ENCODE data around the gene COL4A3.

DNA sequence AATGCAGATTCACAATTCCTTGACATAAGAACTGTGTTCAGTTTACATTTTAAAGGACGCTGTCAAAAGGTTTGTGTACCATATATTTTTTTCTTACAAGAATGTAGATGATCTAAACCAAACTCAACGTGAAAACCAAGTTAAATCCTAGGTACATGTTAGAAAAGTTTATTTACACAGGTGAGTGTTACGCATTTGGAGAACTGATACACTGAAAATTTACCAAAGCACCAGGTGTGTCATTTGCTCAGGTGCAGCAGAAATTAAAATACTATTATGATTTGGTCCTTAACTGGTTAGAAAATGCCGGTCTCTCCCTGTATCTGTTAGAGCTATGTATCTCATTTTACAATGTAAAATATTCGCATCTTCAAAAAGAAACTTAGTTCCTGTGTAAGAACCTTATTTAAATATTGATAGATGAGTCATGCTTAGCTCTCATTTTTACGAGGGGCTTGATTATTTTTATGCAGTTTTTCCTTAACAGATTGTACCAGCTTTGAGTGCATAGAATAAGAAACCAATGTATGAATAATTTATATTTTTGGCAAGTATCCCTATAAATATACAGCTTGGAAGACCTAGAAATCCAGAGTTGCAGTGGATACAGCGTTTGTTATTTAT is 185.7 kb downstream of the COL4A3 start:
- no peak for TF ChIP-seq POLR2A (IDR thresholded peaks at IDR 0.05)
- TF ChIP-seq, protein P1, sequence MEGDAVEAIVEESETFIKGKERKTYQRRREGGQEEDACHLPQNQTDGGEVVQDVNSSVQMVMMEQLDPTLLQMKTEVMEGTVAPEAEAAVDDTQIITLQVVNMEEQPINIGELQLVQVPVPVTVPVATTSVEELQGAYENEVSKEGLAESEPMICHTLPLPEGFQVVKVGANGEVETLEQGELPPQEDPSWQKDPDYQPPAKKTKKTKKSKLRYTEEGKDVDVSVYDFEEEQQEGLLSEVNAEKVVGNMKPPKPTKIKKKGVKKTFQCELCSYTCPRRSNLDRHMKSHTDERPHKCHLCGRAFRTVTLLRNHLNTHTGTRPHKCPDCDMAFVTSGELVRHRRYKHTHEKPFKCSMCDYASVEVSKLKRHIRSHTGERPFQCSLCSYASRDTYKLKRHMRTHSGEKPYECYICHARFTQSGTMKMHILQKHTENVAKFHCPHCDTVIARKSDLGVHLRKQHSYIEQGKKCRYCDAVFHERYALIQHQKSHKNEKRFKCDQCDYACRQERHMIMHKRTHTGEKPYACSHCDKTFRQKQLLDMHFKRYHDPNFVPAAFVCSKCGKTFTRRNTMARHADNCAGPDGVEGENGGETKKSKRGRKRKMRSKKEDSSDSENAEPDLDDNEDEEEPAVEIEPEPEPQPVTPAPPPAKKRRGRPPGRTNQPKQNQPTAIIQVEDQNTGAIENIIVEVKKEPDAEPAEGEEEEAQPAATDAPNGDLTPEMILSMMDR (IDR thresholded peaks at IDR 0.05): no peak

Measured in Peyer's patch (tissue), 4 donors.